HepG2 (cell line): ENCODE measurements around the gene LRSAM1. TPM values are rescaled to one million over a fixed set of nuclear protein-coding genes. Genes with fewer than 3 reads are reported as not detected.

Experiments used
- AHR ChIP-seq: IDR thresholded peaks from 2 replicates; pipeline ENCODE4 v1.6.1; 2018; ENCODE audit warnings: missing genetic modification reagents, missing compliant biosample characterization
- AKNA ChIP-seq: sonication (generic); formaldehyde crosslinking; IDR thresholded peaks from 2 replicates; pipeline ENCODE4 v1.4.0; 2020; ENCODE audit warnings: missing genetic modification reagents, borderline replicate concordance
- HDAC1 ChIP-seq: sonication (generic); formaldehyde crosslinking; IDR thresholded peaks from 2 replicates; pipeline ENCODE4 v1.5.1; 2020; ENCODE audit warnings: mild to moderate bottlenecking, missing genetic modification reagents
- KLF16 ChIP-seq, 2 experiments: sonication (generic) in 1 of 2; formaldehyde crosslinking in 1 of 2; IDR thresholded peaks; 2 replicates each; pipeline versions ENCODE4 v1.6.1 to v1.8.0; 2016 to 2023; ENCODE audit warnings: missing genetic modification reagents in 2 of 2, missing compliant biosample characterization in 1 of 2
- SOX13 ChIP-seq, 3 experiments: fragments of 450-650 bp in 1 of 3; sonication (generic) in 1 of 3; formaldehyde crosslinking in 1 of 3; IDR thresholded peaks in 2 of 3; conservative IDR thresholded peaks in 1 of 3; 2 replicates each; pipeline versions ENCODE4 v1.5.0 to v1.6.1; 2016 to 2020; ENCODE audit warnings: antibody characterized with exemption in 1 of 3, mild to moderate bottlenecking in 1 of 3, missing compliant biosample characterization in 1 of 3, missing genetic modification reagents in 1 of 3, moderate library complexity in 1 of 3
- TFDP2 ChIP-seq: sonication (generic); formaldehyde crosslinking; IDR thresholded peaks from 2 replicates; pipeline ENCODE4 v1.4.0; 2020; ENCODE audit warnings: missing genetic modification reagents
- ZNF121 ChIP-seq: sonication (generic); formaldehyde crosslinking; IDR thresholded peaks from 2 replicates; pipeline ENCODE4 v1.5.0; 2020; ENCODE audit warnings: mild to moderate bottlenecking, missing genetic modification reagents
- ZNF160 ChIP-seq: sonication (generic); formaldehyde crosslinking; IDR thresholded peaks from 2 replicates; pipeline ENCODE4 v1.8.0; 2022; ENCODE audit warnings: mild to moderate bottlenecking, inconsistent platforms, missing genetic modification reagents
- ZNF646 ChIP-seq: sonication (generic); formaldehyde crosslinking; IDR thresholded peaks from 2 replicates; pipeline ENCODE4 v1.9.0; 2021; ENCODE audit warnings: mild to moderate bottlenecking, missing genetic modification reagents
- polyA plus RNA-seq, 8 experiments: library from polyadenylated mRNA; depleted of rRNA in 3 of 8; stranded (reverse) in 7 of 8; unstranded in 1 of 8; fragments of >200 nt; fragmentation: Illumina TruSeq in 4 of 8; extraction: Trizol in 4 of 8; gene quantifications; 2 replicates each; pipeline versions ENCODE4 v1.2.1 to v1.2.3, GENCODE V29; 2011 to 2016; ENCODE audit warnings: low read depth in 4 of 8, missing spikeins in 1 of 8, mixed read lengths in 1 of 8; ENCODE audit not compliant: insufficient read depth in 1 of 8
- total RNA-seq, 5 experiments: library from RNA; depleted of rRNA; stranded (reverse); fragments of >200 nt; fragmentation: Illumina TruSeq; extraction: Trizol; gene quantifications; 2 replicates each; pipeline ENCODE4 v1.2.3, GENCODE V29; 2016; ENCODE audit warnings: low read depth in 1 of 5

Gene LRSAM1
- total and polyA plus RNA-seq, 2 of the 13 experiments (the other 11 are each of a cell fraction or from before 2014, with no cell fraction given) = 8.7 to 10.2 TPM

GRCh38 chr9:127445851-127446712 lies 5.2 kb upstream of the LRSAM1 start (continued):
- TF ChIP-seq HDAC1 (CRISPR knock-in tag) = no peak
- no peak for TF ChIP-seq ZNF160
- TF ChIP-seq AKNA = no peak
- 0 out of 4 replicates have a peak, but pooled peaks of 1 of the 2 experiments have one; percentile 31 for TF ChIP-seq KLF16 (CRISPR knock-in tag; IDR thresholded peaks at IDR 0.05)
- 0 out of 2 replicates have a peak, but pooled peaks have one; percentile 51 for TF ChIP-seq AHR (CRISPR knock-in tag)
- 0 out of 2 replicates have a peak, but pooled peaks have one; percentile 9 for TF ChIP-seq TFDP2 (CRISPR knock-in tag)
- no peak for TF ChIP-seq SOX13 (IDR thresholded peaks at IDR 0.05)
- TF ChIP-seq SOX13 (CRISPR knock-in tag; conservative IDR thresholded peaks at IDR 0.05 in 1 of 2, IDR thresholded peaks at IDR 0.05 in 1 of 2) = no peak
- peak; percentile 89 for TF ChIP-seq ZNF121 (CRISPR knock-in tag)
- no peak for TF ChIP-seq ZNF646 (CRISPR knock-in tag)
